D721Med (cell line): ENCODE measurements around the gene ABCA13.
"Not testable (repeated sequence)": the region's sequence is repeated elsewhere in the genome, so short reads cannot be mapped to it uniquely, and the experiment has no call there.

Experiments
- DNase-seq: peaks from one replicate; pipeline ENCODE4 v3.0.0; 2011; ENCODE audit warnings: low spot score; ENCODE audit not compliant: insufficient read length
- FAIRE-seq: peaks from 2 replicates; lab custom pipeline; 2011; peaks lifted over from hg19 to GRCh38; lab: Jason Lieb, UNC
- TF ChIP-seq, protein P1 (sequence below): IDR thresholded peaks from 2 replicates; pipeline ENCODE4 v1.5.1; 2012; ENCODE audit warnings: mild to moderate bottlenecking, control low read depth; ENCODE audit not compliant: insufficient read depth; ENCODE audit errors: missing control alignments

The ABCA13 gene

GRCh38 chr7:48144291-48144768 lies 26.9 kb upstream of the ABCA13 start:
- TF ChIP-seq, protein P1, sequence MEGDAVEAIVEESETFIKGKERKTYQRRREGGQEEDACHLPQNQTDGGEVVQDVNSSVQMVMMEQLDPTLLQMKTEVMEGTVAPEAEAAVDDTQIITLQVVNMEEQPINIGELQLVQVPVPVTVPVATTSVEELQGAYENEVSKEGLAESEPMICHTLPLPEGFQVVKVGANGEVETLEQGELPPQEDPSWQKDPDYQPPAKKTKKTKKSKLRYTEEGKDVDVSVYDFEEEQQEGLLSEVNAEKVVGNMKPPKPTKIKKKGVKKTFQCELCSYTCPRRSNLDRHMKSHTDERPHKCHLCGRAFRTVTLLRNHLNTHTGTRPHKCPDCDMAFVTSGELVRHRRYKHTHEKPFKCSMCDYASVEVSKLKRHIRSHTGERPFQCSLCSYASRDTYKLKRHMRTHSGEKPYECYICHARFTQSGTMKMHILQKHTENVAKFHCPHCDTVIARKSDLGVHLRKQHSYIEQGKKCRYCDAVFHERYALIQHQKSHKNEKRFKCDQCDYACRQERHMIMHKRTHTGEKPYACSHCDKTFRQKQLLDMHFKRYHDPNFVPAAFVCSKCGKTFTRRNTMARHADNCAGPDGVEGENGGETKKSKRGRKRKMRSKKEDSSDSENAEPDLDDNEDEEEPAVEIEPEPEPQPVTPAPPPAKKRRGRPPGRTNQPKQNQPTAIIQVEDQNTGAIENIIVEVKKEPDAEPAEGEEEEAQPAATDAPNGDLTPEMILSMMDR = no peak
- DNase-seq (no peak), FAIRE-seq (no peak)

- no peak for FAIRE-seq
- TF ChIP-seq, protein P1 = no peak
- no peak for DNase-seq
These were observed 24.1 kb upstream of the ABCA13 start for GRCh38 chr7:48147078-48147591.

DNA sequence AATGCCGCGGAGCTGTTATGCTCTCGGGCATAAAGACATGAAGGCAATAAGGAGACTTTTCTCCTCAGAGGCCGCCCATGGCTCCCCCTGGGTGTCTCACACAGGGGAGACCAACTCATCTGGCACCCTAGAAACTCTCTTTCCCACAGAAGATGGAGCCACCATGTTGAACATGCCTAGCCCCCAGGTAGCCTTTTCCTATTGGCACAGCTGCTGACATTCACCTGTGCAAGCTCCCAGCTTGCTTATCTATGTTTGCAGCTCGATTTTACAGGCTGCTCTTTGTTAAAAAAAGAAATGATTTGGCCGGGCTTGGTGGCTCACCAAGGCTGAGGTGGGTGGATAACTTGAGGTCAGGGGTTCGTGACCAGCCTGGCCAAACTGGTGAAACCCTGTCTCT lies 23.6 kb upstream of the ABCA13 start:
- FAIRE-seq, DNase-seq: not testable (repeated sequence)

GRCh38 chr7:48148311-48148710 lies 22.9 kb upstream of the ABCA13 start:
- no peak for DNase-seq
- FAIRE-seq = no peak
- TF ChIP-seq, protein P1 = no peak

DNA sequence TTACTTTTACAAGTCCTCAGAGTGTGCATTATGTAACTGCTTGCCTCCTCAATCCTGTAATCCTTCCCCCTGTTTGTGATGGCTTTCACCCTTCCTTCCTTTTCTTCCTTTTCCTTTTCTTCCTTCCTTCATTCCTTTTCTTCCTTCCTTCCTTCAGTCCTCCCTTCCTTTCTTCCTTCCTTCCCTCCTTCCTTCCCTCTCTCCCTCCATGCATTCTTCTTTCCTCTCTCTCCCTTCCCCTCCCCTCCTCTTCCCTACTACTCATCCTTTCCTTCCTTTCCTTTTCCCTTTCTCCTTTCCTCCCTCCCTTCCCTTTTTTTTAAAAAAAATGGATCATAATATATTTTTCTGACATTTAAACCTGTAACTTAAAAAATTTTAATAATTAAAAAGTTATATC lies 22.2 kb upstream of the ABCA13 start:
- DNase-seq (no peak), FAIRE-seq (no peak)
- TF ChIP-seq, protein P1 = no peak

DNA sequence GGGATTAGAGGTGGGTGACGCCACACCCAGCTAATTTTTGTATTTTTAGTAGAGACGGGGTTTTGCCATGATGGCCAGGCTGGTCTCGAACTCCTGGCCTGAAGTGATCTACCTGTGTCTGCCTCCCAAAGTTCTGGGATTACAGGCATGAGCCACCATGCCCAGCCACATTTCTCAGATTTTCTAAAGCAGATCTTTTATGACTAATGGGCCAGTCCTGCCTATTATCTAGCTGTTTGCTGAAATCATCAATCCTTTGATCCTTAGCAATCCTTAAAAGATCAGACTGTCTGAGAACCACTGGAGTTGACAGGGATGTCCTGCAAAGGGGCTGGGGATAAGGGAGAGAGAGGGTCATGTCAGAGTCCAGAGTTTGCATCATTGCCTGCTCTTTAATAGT lies 21.2 kb upstream of the ABCA13 start:
- no peak for DNase-seq
- TF ChIP-seq, protein P1 = no peak
- FAIRE-seq = no peak

GRCh38 chr7:48154792-48155413 lies 16.4 kb upstream of the ABCA13 start:
- FAIRE-seq = peak; percentile 41

More at GRCh38 chr7:48154792-48155413, 16.4 kb upstream of the ABCA13 start:
- no peak for DNase-seq
- TF ChIP-seq, protein P1 = peak; percentile 0
